ENCODE results near the gene ZNF496. TPM values are rescaled to one million over a fixed set of nuclear protein-coding genes. Genes with fewer than 3 reads are reported as not detected.
"Not testable (repeated sequence)": the region's sequence is repeated elsewhere in the genome, so short reads cannot be mapped to it uniquely, and the experiment has no call there.

Gene ZNF496
- total RNA-seq, 1 experiment from 2014 or later: 21.4 TPM

- in situ Hi-C loops (cut with HindIII; ENCODE audit: low pct_unique_long_range_greater_than_20kb, low sequenced_read_pairs): no loop called here
Observed at GRCh38 chr1:247366926-247367645, 35.4 kb upstream of the ZNF496 start.

GRCh38 chr1:247366345-247366744 is 34.7 kb upstream of the ZNF496 start:
- H3K4me1 ChIP-seq (ENCODE audit: control insufficient read depth, insufficient read depth, low read length); CTCF ChIA-PET; ATAC-seq; intact Hi-C loops (cut with micrococcal nuclease; ENCODE audit: unreplicated experiment); H3K4me3 ChIP-seq (ENCODE audit: low read depth in 2 of 2, low read length in 2 of 2); H3K36me3 ChIP-seq (ENCODE audit: control insufficient read depth, insufficient read depth, low read length); H3K27me3 ChIP-seq (ENCODE audit: control insufficient read depth, insufficient read depth, low read length); POLR2A ChIA-PET; DNase-seq (ENCODE audit: low read depth, low spot score); BruUV-seq (replicated peaks); H3K27ac ChIP-seq (ENCODE audit: low read length); in situ Hi-C loops (cut with HindIII; ENCODE audit: low pct_unique_long_range_greater_than_20kb, low sequenced_read_pairs); H3K9me3 ChIP-seq (ENCODE audit: control insufficient read depth, insufficient read depth, low read depth, low read length): not testable (repeated sequence)

More at GRCh38 chr1:247366926-247367645, 35.4 kb upstream of the ZNF496 start:
- Histone ChIP-seq H3K27ac (ENCODE audit: low read length) (no peak overlapping the region), H3K4me3 (ENCODE audit: low read depth in 2 of 2, low read length in 2 of 2) (no peak overlapping the region), H3K4me1 (ENCODE audit: control insufficient read depth, insufficient read depth, low read length) (no peaks in the 10 kb centered on the region), H3K36me3 (ENCODE audit: control insufficient read depth, insufficient read depth, low read length) (no peaks in the 10 kb centered on the region), H3K9me3 (ENCODE audit: control insufficient read depth, insufficient read depth, low read depth, low read length) (no peaks in the 10 kb centered on the region), H3K27me3 (ENCODE audit: control insufficient read depth, insufficient read depth, low read length) (no peaks in the 10 kb centered on the region)
- ATAC-seq: no peak
- ChIA-PET CTCF (no interaction called here), POLR2A (no interaction called here)
- TF ChIP-seq REST (IDR thresholded peaks at IDR 0.05; ENCODE audit: insufficient read depth in 1 of 2, low read depth in 2 of 2, low read length in 1 of 2): no peak
- no peak for TF ChIP-seq CTCF (IDR thresholded peaks at IDR 0.05)
- no peak for TF ChIP-seq POLR2AphosphoS5 (IDR thresholded peaks at IDR 0.05; ENCODE audit: low read depth, low read length)
- no peak for TF ChIP-seq TCF7L2 (IDR thresholded peaks at IDR 0.05; ENCODE audit: low read depth, low read length)
- TF ChIP-seq SIN3A (IDR thresholded peaks at IDR 0.05; ENCODE audit: borderline replicate concordance, insufficient read depth, low read depth, low read length): no peak
- BruUV-seq (replicated peaks): no TSS peak
- DNase-seq (ENCODE audit: low read depth, low spot score): no peak
- intact Hi-C loops (cut with micrococcal nuclease; ENCODE audit: unreplicated experiment): no loop called here

- ATAC-seq (no peak), DNase-seq (ENCODE audit: low read depth, low spot score) (no peak)
- Histone ChIP-seq H3K36me3 (ENCODE audit: control insufficient read depth, insufficient read depth, low read length) (no peaks in the 10 kb centered on the region), H3K27me3 (ENCODE audit: control insufficient read depth, insufficient read depth, low read length) (no peaks in the 10 kb centered on the region), H3K9me3 (ENCODE audit: control insufficient read depth, insufficient read depth, low read depth, low read length) (no peaks in the 10 kb centered on the region), H3K4me1 (ENCODE audit: control insufficient read depth, insufficient read depth, low read length) (no peaks in the 10 kb centered on the region), H3K27ac (ENCODE audit: low read length) (no peak overlapping the region), H3K4me3 (ENCODE audit: low read depth in 2 of 2, low read length in 2 of 2) (no peak overlapping the region)
- ChIA-PET POLR2A (no interaction called here), CTCF (no interaction called here)
- intact Hi-C loops (cut with micrococcal nuclease; ENCODE audit: unreplicated experiment) (no loop called here), in situ Hi-C loops (cut with HindIII; ENCODE audit: low pct_unique_long_range_greater_than_20kb, low sequenced_read_pairs) (no loop called here)
- no peak for TF ChIP-seq TCF7L2 (IDR thresholded peaks at IDR 0.05; ENCODE audit: low read depth, low read length)
- no peak for TF ChIP-seq SIN3A (IDR thresholded peaks at IDR 0.05; ENCODE audit: borderline replicate concordance, insufficient read depth, low read depth, low read length)
- no peak for TF ChIP-seq POLR2AphosphoS5 (IDR thresholded peaks at IDR 0.05; ENCODE audit: low read depth, low read length)
- no peak for TF ChIP-seq CTCF (IDR thresholded peaks at IDR 0.05)
- TF ChIP-seq REST (IDR thresholded peaks at IDR 0.05; ENCODE audit: insufficient read depth in 1 of 2, low read depth in 2 of 2, low read length in 1 of 2): no peak
- no TSS peak for BruUV-seq (replicated peaks)
Observed at GRCh38 chr1:247365023-247365422, 33.4 kb upstream of the ZNF496 start.
